Measurements from ENCODE around the gene CLDN14.
A peak's percentile ranks its signal among the peaks of the same experiment; 100 is the strongest.

Gene CLDN14

DNA sequence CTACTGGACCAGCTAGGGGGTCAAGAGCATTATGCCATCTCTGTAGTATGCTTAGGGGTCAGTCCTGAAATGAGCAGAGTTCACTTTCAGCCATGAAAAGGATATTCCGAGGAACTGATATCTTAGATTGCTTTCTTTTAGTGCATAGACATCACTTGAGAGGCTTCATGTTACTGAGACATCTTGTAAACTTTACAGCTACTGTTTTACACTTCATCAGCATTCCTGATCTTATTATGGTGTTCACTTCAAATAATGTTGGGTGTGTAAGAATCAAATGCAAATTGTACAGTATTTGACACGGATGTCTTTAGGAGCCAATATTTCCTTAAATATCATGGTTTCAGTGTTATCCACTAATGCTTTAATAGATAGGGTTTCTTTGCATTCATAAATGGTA is 22.4 kb upstream of the CLDN14 start:
- no peak for DNase-seq (ENCODE audit: low read depth)
- TF ChIP-seq, protein P1, sequence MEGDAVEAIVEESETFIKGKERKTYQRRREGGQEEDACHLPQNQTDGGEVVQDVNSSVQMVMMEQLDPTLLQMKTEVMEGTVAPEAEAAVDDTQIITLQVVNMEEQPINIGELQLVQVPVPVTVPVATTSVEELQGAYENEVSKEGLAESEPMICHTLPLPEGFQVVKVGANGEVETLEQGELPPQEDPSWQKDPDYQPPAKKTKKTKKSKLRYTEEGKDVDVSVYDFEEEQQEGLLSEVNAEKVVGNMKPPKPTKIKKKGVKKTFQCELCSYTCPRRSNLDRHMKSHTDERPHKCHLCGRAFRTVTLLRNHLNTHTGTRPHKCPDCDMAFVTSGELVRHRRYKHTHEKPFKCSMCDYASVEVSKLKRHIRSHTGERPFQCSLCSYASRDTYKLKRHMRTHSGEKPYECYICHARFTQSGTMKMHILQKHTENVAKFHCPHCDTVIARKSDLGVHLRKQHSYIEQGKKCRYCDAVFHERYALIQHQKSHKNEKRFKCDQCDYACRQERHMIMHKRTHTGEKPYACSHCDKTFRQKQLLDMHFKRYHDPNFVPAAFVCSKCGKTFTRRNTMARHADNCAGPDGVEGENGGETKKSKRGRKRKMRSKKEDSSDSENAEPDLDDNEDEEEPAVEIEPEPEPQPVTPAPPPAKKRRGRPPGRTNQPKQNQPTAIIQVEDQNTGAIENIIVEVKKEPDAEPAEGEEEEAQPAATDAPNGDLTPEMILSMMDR (conservative IDR thresholded peaks at IDR 0.05; ENCODE audit: control insufficient read depth, insufficient read depth, low read depth, low read length) = no peak
- no peak overlapping the region for H3K4me3 ChIP-seq (ENCODE audit: control insufficient read depth, low read depth, low read length)

DNA sequence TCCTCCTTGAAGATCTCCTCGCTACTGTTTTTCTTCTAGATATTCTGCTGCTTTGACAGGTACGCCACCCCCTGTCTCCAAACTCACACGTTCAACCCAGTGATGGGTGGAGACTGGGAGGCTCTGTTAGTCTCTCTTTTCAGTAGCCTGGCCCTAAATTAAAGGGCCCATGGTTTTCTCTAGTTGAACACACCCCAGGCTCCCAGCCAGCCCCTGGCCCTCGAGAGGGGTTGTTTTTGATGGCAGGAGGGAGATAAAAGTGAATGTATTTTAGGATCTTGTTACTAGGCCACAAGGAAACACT is 21.6 kb upstream of the CLDN14 start:
- no peak for DNase-seq (ENCODE audit: low read depth)
- TF ChIP-seq, protein P1 (conservative IDR thresholded peaks at IDR 0.05; ENCODE audit: control insufficient read depth, insufficient read depth, low read depth, low read length) = no peak
- no peak overlapping the region for H3K4me3 ChIP-seq (ENCODE audit: control insufficient read depth, low read depth, low read length)

DNA sequence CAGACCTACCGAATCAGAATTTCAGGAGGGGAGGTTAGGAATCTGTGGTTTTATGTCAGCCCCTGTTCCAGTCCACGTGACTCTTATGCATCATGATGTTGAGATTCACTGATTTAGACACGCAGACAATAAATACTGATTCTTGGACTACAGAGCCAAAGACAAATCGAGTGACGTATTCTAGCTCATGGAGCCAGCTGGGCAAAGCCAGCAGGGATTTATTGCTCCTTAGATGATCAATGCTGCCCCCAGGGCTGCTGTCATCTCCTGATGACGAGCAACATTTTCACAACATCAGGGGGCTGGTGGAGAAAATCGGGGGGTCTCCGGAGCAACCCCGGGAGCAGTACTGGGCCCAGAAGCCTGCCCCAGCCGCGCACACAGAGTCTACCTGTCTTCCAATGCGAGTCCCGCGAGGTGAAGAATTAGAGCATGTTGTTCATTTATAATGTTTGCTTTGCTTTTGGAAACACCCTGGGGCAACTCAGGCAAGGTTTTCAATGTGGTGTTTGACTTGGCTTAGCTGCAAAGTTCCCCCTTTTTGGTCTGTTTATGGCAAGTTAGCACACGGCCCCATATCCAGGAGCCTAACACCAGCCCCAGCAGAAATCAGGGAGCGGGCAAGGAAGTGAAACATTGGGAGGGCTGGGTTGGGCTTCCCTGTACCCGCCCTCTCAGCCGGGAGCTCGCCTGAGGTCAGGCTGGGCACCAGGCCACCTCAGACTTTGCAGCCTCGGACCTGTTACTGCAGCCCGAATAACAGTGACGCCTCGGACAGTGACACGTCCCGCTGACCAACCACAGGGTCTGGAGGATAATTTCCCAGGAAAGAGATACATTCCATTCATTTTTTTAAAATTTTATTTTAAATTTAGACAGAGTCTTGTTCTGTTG is 19.9 kb upstream of the CLDN14 start:
- TF ChIP-seq, protein P1 (conservative IDR thresholded peaks at IDR 0.05; ENCODE audit: control insufficient read depth, insufficient read depth, low read depth, low read length) = no peak
- peak; percentile 47 for DNase-seq (ENCODE audit: low read depth)
- H3K4me3 ChIP-seq (ENCODE audit: control insufficient read depth, low read depth, low read length) = no peak overlapping the region

DNA sequence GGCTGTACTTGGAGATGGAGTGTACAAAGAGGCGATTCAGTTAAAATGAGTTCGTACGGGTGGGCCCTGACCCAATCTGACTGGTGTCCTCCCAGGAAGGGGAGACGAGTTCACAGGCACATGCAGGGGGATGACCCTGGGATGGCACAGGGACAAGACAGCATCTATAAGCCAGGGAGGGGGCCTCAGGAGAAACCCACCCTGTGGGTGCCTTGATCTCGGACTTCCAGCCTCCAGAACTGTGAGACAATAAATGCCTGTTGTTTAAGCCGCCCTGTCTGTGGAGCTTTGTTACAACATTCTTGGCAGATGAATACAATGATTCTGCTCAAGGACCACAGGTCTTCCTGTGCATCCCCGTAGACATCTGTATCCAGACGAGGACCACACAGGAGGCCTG is 14.6 kb upstream of the CLDN14 start:
- TF ChIP-seq, protein P1 (conservative IDR thresholded peaks at IDR 0.05; ENCODE audit: control insufficient read depth, insufficient read depth, low read depth, low read length) = no peak
- no peak for DNase-seq (ENCODE audit: low read depth)
- H3K4me3 ChIP-seq (ENCODE audit: control insufficient read depth, low read depth, low read length) = no peak overlapping the region

DNA sequence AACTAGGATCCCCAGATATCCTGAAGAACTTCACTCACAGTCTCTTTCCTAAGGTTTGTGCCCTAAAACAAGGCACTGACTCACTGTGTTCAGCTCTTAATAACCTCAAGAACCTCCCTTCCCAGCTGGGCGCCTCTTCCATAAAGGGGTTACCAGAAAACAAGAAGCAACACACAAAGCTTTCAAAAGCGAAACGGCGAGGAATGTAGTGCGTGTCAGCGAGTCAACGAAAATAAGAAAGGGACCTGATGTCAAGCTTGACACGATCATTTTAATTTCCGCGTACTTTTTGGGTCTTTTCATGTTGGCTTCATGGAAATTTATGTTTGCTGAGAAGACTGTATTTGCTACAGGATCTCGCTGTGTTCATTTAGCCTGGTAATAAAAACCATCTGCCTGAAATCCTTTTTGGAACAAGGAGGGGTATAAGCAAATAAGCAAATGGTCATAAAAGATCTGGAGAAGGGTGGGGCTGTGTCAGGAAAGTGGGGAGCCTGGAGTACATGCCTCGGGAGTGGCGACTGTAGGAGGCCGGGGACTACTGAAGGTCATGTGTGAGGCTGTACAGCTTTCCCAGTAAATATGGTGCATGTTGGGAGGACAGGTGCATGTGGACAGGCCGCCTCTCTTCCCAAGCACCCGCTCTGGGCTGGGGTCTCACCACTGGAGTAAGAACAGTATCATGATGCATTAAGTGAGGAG is 11.4 kb upstream of the CLDN14 start:
- peak; percentile 45 for DNase-seq (ENCODE audit: low read depth)

DNA sequence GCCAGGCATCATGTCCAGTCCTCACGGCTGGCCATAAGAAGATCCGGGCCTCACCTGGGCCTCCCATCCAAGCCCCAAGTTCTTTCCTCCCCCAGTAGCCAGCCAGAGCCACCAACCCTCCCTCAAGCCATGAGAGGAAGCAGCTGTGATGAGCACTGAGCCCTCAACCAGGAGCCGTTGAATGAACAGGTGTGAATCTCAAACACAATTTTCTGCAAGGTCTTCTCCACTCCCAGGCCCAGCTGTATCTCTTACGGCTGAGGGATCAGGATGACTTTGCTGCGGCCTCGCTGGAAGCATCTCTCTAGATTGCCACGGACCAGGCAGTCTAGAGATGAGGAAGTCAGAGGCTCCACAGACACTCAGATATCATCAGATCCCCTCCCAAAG is 9.8 kb upstream of the CLDN14 start:
- TF ChIP-seq, protein P1 (conservative IDR thresholded peaks at IDR 0.05; ENCODE audit: control insufficient read depth, insufficient read depth, low read depth, low read length) = no peak
- DNase-seq (ENCODE audit: low read depth) = no peak
- H3K4me3 ChIP-seq (ENCODE audit: control insufficient read depth, low read depth, low read length) = no peak overlapping the region

More for the DNA sequence above, 11.4 kb upstream of the CLDN14 start:
- H3K4me3 ChIP-seq (ENCODE audit: control insufficient read depth, low read depth, low read length) = no peak overlapping the region
- TF ChIP-seq, protein P1 (conservative IDR thresholded peaks at IDR 0.05; ENCODE audit: control insufficient read depth, insufficient read depth, low read depth, low read length) = no peak

All from fibroblast of mammary gland (primary cell).